GM12872 (cell line): Measurements from ENCODE around the gene NR6A1.

Experiments
- TF ChIP-seq, protein P1 (sequence below): IDR thresholded peaks from 3 replicates; pipeline ENCODE4 v1.5.1; 2011; ENCODE audit warnings: low read depth, mild to moderate bottlenecking, low read length, moderate library complexity; ENCODE audit not compliant: insufficient read depth

NR6A1 gene

DNA sequence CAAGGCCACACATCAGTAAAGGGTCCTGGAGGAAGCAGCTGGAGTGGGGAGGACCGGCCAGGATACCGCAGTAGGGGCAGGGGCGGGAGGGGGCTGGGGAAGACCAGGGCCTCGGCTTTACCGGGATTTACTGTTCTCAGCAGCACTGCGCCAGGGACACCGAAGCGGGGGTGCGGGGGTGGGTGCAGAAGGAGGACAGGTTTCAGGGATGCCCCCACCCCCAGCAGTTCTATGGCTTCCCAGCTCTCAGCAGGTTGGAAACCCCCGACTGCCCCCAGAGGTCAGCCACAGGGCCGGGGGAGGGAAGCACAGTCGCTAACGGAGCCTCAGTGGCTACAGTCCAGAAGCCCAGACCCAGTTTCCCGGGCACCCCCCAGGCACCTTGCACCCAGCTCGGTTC, 285.2 kb downstream of the NR6A1 start:
- TF ChIP-seq, protein P1, sequence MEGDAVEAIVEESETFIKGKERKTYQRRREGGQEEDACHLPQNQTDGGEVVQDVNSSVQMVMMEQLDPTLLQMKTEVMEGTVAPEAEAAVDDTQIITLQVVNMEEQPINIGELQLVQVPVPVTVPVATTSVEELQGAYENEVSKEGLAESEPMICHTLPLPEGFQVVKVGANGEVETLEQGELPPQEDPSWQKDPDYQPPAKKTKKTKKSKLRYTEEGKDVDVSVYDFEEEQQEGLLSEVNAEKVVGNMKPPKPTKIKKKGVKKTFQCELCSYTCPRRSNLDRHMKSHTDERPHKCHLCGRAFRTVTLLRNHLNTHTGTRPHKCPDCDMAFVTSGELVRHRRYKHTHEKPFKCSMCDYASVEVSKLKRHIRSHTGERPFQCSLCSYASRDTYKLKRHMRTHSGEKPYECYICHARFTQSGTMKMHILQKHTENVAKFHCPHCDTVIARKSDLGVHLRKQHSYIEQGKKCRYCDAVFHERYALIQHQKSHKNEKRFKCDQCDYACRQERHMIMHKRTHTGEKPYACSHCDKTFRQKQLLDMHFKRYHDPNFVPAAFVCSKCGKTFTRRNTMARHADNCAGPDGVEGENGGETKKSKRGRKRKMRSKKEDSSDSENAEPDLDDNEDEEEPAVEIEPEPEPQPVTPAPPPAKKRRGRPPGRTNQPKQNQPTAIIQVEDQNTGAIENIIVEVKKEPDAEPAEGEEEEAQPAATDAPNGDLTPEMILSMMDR, result no peak

DNA sequence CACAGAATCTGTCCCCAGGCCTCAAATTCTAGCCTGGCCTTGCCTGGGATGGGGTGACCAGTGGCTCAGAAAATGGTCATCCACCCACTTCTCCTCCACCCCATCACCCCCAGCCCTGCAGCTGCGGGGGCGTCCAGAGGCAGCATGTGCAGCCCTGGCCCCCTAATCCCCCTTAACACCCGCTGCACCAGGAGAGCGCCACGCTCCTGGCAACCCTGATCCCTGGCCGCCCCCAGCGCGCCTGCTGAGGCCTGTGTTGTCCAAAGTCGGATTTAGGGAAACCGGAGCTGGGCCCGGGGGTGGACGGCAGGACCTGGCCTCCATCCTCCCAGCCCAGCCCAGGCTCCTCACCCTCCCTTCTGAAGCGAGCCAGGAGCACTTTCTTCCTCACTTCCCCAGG, 285.9 kb downstream of the NR6A1 start:
- TF ChIP-seq, protein P1, result no peak

- TF ChIP-seq, protein P1, result no peak
These were observed 287.6 kb downstream of the NR6A1 start for GRCh38 chr9:124483481-124483880.

GRCh38 chr9:124482431-124483031, 288.6 kb downstream of the NR6A1 start:
- TF ChIP-seq, protein P1, result no peak

DNA sequence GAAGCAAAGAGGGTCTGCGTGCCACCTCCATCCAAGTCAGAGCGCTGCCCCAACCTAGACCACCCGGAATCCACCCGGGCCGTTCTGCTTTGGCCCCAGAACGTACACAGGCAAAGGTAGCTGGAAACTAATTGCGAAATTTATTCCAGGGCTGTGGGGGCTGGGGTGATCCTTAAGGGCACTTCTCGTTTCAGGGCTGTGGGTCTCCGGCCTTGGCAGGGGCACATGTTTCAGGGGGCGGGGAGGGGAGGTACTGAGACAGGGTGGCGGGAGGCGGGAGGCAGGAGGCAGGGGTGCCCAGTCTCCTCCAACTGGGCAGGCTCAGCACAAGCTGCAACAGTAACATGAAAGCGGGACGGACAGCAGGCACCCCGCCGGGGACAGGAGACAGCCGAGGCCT, 290.0 kb downstream of the NR6A1 start:
- TF ChIP-seq, protein P1, result no peak

GRCh38 chr9:124480621-124480981, 290.5 kb downstream of the NR6A1 start:
- TF ChIP-seq, protein P1, result peak; percentile 74

DNA sequence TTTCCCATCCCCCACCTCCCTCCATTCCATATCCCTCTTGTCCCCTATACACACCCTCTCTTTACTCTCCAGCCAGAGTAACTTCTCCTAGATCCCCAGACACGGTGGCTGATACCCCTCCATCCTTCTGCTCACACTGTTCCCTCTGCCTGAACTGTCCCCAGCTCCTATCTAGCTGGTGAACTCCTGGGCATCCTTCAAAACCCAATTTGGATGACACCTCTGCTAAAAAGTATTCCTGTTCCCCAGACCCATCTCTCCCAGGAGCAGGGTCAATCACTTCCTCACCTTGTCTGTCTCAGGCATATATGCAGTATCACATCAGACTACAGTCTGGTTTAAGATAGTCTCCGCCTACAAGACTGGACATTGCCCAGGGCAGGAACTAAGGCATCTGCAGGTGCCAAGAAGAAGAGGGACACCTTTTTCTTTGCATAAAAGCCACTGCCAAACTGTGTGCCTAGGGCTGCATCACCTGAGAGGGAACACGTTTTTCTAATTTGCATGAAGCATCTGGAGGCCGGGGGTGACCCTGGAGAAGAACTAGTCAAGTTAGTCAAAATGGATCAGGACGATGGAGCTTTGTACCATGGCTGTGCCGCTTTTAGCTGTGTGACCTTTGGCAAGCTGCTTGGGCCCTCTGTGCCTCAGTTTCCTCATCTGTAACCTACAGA, 291.0 kb downstream of the NR6A1 start:
- TF ChIP-seq, protein P1, result no peak

GRCh38 chr9:124479371-124479770, 291.7 kb downstream of the NR6A1 start:
- TF ChIP-seq, protein P1, result no peak
